Ishikawa (cell line): ENCODE data around the gene PPP1R12B.

Experiments
- CREB1 ChIP-seq: IDR thresholded peaks from 2 replicates; pipeline ENCODE4 v1.6.1; 2012; ENCODE audit warnings: low read depth
- EP300 ChIP-seq: IDR thresholded peaks from 2 replicates; pipeline ENCODE4 v1.6.1; 2012; ENCODE audit warnings: borderline replicate concordance
- MAX ChIP-seq: IDR thresholded peaks from 2 replicates; pipeline ENCODE4 v1.6.1; 2012
- RAD21 ChIP-seq: IDR thresholded peaks from 2 replicates; pipeline ENCODE4 v1.6.1; 2012; ENCODE audit warnings: low read depth
- REST ChIP-seq: IDR thresholded peaks from 2 replicates; pipeline ENCODE4 v1.6.1; 2012; ENCODE audit warnings: low read depth, mild to moderate bottlenecking
- TAF1 ChIP-seq: IDR thresholded peaks from 2 replicates; pipeline ENCODE4 v1.6.1; 2012; ENCODE audit warnings: low read depth, mild to moderate bottlenecking
- TCF12 ChIP-seq: IDR thresholded peaks from 2 replicates; pipeline ENCODE4 v1.6.1; 2012; ENCODE audit warnings: low read depth
- TEAD4 ChIP-seq: IDR thresholded peaks from 2 replicates; pipeline ENCODE4 v1.6.1; 2012
- USF1 ChIP-seq: IDR thresholded peaks from 2 replicates; pipeline ENCODE4 v1.6.1; 2012
- ZBTB7A ChIP-seq: IDR thresholded peaks from 2 replicates; pipeline ENCODE4 v1.6.1; 2012; ENCODE audit warnings: low read depth

GRCh38 chr1:202351725-202352124 is 3.2 kb downstream of the PPP1R12B start:
- TF ChIP-seq CREB1 (no peak), RAD21 (no peak), TAF1 (no peak), EP300 (no peak), MAX (no peak), ZBTB7A (no peak), REST (no peak), TCF12 (no peak), TEAD4 (no peak), USF1 (no peak)
